Measurements from ENCODE around the gene RSPH3.

RSPH3 gene

GRCh38 chr6:158933079-158933595, 66.9 kb downstream of the RSPH3 start:
- no peak for DNase-seq (ENCODE audit: low read depth)

DNA sequence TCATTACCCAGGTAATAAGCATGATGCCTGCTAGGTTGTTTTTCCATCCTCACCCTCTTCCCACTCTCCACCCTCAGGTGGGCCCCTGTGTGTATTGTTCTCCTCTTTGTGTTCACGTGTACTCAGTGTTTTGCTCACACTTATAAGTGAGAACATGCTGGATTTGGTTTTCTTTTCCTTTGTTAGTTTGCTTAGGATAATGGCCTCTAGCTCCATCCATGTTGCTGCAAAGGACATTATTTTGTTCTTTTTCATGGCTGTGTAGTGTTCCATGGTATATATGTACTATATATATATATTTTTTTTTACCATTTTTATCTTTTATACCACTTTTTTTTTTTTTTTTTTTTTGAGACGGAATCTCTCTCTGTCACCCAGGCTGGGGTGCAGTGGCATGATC, 71.9 kb downstream of the RSPH3 start:
- no peak for DNase-seq (ENCODE audit: low read depth)

DNA sequence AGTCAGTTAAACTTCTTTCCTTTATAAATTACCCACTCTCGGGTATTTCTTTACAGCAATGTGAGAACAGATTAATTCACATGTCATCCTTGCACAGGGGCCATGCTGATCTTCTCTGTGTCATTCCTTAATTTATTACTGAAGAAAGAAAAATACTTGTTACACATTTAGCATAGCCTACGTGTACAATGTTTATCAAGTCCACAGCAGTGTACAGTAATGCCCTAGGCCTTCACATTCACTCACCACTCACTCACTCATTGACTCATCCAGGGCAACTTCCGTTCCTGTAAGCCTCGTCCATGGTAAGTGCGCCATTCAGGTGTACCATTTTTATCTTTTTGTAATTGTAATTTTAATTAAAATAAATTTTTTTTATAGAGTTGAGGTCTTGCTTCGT, 73.6 kb downstream of the RSPH3 start:
- DNase-seq (ENCODE audit: low read depth) = no peak

DNA sequence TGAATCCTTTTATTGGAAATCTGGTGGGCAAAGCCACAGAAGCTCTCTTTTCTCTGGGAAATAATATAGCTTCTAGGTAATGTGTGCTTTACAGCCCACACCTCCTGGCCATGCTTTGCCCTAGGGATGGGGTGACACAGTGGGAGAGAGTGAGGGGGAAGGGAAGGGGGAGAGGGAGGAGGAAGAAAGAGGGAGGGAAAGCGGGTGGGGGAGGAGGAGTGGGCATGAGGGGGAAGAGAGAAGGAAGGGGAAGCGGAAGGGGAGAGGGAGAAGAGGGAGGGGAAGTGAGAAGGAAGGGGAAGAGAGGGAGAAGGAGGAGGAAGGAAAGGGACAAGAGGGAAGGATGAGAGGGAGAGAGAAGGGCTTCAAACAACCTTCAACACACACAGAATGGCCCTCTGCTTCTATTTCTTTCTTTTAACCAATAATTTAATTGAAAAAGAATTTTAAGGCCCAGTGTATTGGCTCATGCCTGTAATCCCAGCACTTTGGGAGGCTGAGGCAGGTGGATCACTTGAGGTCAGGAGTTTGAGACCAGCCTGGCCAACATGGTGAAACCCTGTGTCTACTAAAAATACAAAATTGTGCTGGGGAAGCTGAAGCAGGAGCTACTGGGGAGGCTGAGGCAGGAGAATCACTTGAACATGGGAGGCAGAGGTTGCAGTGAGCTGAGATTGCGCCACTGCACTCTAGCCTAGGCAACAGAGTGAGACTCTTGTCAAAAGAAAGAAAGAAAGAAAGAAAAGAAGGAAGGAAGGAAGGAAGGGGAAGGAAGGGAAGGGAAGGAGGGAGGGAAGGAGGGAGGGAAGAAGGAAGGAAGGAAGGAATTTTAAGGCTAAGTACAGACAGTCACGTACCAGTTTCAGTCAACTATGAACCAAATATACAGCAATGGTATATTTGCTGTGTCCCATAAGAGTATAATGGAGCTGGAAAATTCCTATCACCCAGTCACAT, 75.2 kb downstream of the RSPH3 start:
- DNase-seq (ENCODE audit: low read depth) = no peak

DNA sequence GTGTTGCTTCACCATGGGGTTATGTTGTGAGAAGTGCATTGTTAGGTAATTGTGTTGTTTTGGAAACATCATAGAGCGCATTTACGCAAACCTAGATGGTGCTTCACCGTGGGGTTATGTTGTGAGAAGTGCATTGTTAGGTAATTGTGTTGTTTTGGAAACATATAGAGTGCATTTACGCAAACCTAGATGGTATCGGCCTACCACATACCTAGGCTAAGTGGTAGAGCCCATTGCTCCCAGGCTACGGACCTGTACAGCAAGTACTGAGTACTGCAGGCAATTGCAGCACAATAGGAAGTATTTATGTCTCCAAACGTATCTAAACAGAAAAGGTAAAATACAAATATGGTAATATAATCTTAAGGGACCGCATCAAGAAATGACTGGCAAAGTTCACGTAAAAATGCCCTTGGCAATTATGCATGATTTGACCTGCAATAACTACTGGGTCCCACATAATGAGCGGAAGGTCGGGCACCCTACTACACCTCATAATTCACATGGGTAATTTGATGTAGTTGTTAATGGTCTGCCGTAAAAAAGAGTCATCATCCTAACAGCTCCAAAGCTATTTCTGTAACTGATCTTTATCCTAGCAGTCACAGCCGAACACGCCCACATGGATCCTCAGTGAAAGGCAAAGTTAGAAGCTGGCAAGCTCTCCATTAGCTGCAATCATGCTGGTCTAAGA, 76.0 kb downstream of the RSPH3 start:
- no peak for DNase-seq (ENCODE audit: low read depth)
